Left lung (tissue), 10 donors: ENCODE measurements around the gene FAM221B. TPM values are rescaled to one million over a fixed set of nuclear protein-coding genes. Genes with fewer than 3 reads are reported as not detected.

Source experiments
- ATAC-seq: fragments of 200-7000 bp; cut with Tn5 transposase; one replicate; pipeline ENCODE4 v1.9.1; 2020; ENCODE audit warnings: moderate library complexity
- DNase-seq, 4 donors: peaks; one replicate each; pipeline ENCODE4 v3.0.0-alpha.2; 2013 to 2020
- H3K27ac ChIP-seq, 2 donors: fragments of 200-600 bp; sonication (generic) in 1 of 2; one replicate each; pipeline versions ENCODE4 v1.5.0 to v1.8.0; 2020 to 2021
- H3K27me3 ChIP-seq, 2 donors: fragments of 200-600 bp; sonication (generic) in 1 of 2; one replicate each; pipeline versions ENCODE4 v1.5.0 to v1.8.0; 2020 to 2021
- H3K36me3 ChIP-seq, 2 donors: fragments of 200-600 bp; sonication (generic) in 1 of 2; one replicate each; pipeline versions ENCODE4 v1.5.0 to v1.8.0; 2020 to 2021
- H3K4me1 ChIP-seq, 2 donors: fragments of 200-600 bp; one replicate each; pipeline ENCODE4 v1.8.0; 2021
- H3K4me3 ChIP-seq, 2 donors: fragments of 200-600 bp; sonication (generic) in 1 of 2; one replicate each; pipeline versions ENCODE4 v1.5.0 to v1.8.0; 2020 to 2021; ENCODE audit warnings: mild to moderate bottlenecking in 1 of 2
- H3K9me3 ChIP-seq, 2 donors: fragments of 200-600 bp; sonication (generic) in 1 of 2; one replicate each; pipeline versions ENCODE4 v1.5.0 to v1.8.0; 2020 to 2021
- intact Hi-C, 2 donors: fragments of 100-400 bp; cut with DNase I; formaldehyde crosslinking; loops; one replicate each; pipeline versions ENCODE4 v1.11.2 to v1.14.2; 2022
- polyA plus RNA-seq, 6 donors: library from polyadenylated mRNA; unstranded; fragments of 120-200 nt; gene quantifications; one replicate each; pipeline ENCODE4 v1.2.1, GENCODE V29; 2013; ENCODE audit not compliant: insufficient read length in 6 of 6
- total RNA-seq, 2 donors: library from RNA; stranded (reverse); fragmentation: NEBNext Ultra II Directional; extraction: Animal tissue kit (Norgen Biotek cat#: 25700); gene quantifications; one replicate each; pipeline ENCODE4 v1.2.1, GENCODE V29; 2021
- TF ChIP-seq, protein P1 (sequence below), 2 donors: fragments of 200-600 bp; sonication (generic) in 1 of 2; IDR thresholded peaks; one replicate each; pipeline versions ENCODE4 v1.5.0 to v1.8.0; 2021; ENCODE audit warnings: antibody characterized with exemption in 2 of 2
- donor health status: DM: no; HTN: yes; CAD: no.
- donor health status: DM: no; HTN: no; CAD: no.

FAM221B gene
- total and polyA plus RNA-seq, 8 donors = 0.24 to 0.90 (median 0.39) TPM; not detected in 2

DNA sequence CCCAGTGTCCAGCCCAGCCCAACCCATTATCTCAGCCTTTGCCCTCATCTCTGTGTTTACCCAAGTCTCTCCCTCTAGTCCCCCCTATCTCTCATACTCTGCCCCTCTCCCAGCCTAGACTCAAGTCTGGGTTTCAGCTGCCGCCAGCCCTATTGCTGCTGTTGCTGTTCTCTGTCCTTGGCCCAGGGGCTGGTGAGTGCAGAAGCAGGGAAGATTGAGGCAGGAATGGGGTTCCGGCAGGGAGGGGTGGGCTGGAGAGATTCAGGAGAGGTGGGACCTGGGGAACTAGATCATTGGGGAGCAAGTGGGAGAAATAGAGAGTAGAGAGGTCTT is 1.2 kb upstream of the FAM221B start:
- H3K4me3 ChIP-seq = peak overlapping the region; percentile 57 to 69
- no peak for DNase-seq
- H3K27me3 ChIP-seq = no peaks in the 10 kb centered on the region
- intact Hi-C loops = loop anchor here in 1 of 2 donors (5.0 kb wide), 1 partner anchor 53 kb away; no protein-coding TSS in a partner anchor
- peaks cover 6 to 36% of the 10 kb centered on the region in 2 donors for H3K4me1 ChIP-seq
- H3K9me3 ChIP-seq = no peaks in the 10 kb centered on the region
- TF ChIP-seq, protein P1, sequence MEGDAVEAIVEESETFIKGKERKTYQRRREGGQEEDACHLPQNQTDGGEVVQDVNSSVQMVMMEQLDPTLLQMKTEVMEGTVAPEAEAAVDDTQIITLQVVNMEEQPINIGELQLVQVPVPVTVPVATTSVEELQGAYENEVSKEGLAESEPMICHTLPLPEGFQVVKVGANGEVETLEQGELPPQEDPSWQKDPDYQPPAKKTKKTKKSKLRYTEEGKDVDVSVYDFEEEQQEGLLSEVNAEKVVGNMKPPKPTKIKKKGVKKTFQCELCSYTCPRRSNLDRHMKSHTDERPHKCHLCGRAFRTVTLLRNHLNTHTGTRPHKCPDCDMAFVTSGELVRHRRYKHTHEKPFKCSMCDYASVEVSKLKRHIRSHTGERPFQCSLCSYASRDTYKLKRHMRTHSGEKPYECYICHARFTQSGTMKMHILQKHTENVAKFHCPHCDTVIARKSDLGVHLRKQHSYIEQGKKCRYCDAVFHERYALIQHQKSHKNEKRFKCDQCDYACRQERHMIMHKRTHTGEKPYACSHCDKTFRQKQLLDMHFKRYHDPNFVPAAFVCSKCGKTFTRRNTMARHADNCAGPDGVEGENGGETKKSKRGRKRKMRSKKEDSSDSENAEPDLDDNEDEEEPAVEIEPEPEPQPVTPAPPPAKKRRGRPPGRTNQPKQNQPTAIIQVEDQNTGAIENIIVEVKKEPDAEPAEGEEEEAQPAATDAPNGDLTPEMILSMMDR (IDR thresholded peaks at IDR 0.05) = no peak
- H3K27ac ChIP-seq = peak overlapping the region; percentile 82 to 90
- H3K36me3 ChIP-seq = no peaks in the 10 kb centered on the region
- no peak for ATAC-seq

DNA sequence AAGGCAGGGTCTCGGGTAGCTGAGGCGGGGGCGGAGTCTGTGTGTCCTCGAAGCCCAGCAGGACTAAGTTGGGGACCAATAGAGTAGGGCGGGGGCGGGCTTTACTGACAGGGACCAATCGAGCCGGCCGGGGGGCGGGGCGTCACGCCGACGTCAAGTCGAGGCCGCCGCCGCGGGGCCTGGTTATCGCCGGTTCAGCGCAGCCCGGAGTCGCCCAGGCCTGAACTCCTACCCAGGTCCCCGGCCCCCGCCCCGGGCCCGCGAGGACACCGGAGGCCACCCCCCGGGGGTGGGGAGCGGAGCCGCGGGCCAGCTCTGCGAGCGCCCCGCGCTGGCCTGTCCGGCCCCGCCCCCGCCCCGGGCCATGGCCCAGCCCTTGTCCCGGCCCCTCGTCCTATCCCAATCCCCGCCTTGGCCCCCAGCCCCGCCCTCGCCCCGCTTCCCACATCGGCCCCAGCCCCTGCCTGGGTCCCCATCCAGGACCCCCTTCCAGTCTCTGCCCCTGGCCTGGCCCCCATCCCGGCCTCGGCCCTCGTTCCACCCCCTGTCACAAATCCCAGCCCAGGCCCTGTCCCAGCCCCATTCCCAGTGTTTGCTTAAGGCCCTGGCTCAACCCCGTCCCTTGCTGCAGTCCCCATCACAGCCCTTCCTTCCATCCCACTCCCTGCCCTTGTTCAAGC is 692 bp upstream of the FAM221B start, which contains the start of gene TMEM8B:
Gene TMEM8B (plus strand): TSS at position 145 of the 680 bp plus-strand sequence. CDS start 220 bp downstream, at position 365.
- ATAC-seq = peak; percentile 90
- peak within 1 kb of the TSS; percentile 57 to 69 for H3K4me3 ChIP-seq

DNA sequence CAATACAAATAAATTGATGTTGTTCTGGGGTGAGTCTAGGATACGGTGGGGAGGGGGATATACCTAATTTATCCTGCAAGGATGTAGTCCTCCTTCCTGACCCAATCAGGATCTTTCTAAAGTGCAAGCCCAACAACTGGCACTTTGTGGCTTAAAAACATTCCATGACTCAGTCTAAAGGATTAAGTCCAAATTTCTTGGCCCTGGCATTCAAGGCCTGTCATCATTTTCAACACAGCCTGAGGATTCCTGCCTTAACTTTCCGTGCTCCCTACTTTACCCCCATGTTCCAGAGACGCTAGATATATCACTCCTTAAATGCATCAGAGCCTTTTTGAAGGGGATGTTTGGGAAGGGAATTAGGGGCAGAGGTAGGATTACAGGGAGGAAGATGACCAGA is 1.0 kb downstream of the FAM221B start:
- Histone ChIP-seq H3K4me3 (no peak overlapping the region), H3K27ac (no peak overlapping the region), H3K4me1 (peaks cover 6 to 17% of the 10 kb centered on the region in 2 donors), H3K27me3 (no peaks in the 10 kb centered on the region), H3K9me3 (no peaks in the 10 kb centered on the region), H3K36me3 (no peaks in the 10 kb centered on the region)
- intact Hi-C loops = loop anchor here in 1 of 2 donors (5.0 kb wide), 1 partner anchor 55 kb away; no protein-coding TSS in a partner anchor
- DNase-seq (no peak), ATAC-seq (no peak)
- TF ChIP-seq, protein P1 (IDR thresholded peaks at IDR 0.05) = no peak

More for the DNA sequence above, 692 bp upstream of the FAM221B start, which contains the start of gene TMEM8B:
- H3K27ac ChIP-seq = peak within 1 kb of the TSS; percentile 82 to 90
- TF ChIP-seq, protein P1 (IDR thresholded peaks at IDR 0.05) = no peak
- no peaks in the 10 kb centered on the region for H3K9me3 ChIP-seq
- H3K4me1 ChIP-seq = peaks cover 6 to 31% of the 10 kb centered on the region in 2 donors
- no peaks in the 10 kb centered on the region for H3K36me3 ChIP-seq
- H3K27me3 ChIP-seq = no peaks in the 10 kb centered on the region
- intact Hi-C loops = loop anchor here in 1 of 2 donors (5.0 kb wide), 1 partner anchor 53 kb away; no protein-coding TSS in a partner anchor
- DNase-seq = peak; percentile 94 to 97 (median 96)

DNA sequence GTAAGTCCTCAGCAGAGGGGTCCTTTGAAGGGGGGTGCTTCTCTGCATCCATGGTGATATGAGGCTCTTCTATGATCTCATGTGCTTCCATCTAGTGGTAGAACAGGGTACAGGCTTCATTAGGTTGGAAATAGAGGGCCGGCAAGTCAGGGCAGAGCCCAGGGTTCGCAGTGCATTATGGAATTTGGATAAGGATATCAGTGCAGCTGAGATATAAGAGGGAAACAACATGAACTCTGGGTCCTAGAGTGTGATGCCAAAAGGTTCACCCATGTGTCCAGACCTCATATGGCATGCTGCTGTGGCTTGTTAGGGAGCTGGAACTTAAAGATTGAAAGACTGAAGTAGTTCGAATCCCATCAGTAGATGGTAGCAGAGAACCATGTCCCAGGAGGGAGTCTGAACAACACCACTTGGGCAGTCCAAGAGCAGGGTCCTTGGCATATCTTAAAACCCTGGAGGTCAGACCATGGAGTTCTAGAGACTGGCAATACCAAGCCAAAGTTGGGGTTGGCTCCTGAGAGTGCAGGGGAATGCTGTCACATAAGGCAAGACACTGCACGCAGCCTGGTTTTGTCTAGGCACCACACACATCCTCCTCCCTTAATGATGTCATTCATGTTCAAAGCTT is 2.3 kb downstream of the FAM221B start:
- intact Hi-C loops = loop anchor here in 1 of 2 donors (5.0 kb wide), 1 partner anchor 56 kb away; no protein-coding TSS in a partner anchor
- peak; percentile 69 for ATAC-seq

More for the DNA sequence above, 2.3 kb downstream of the FAM221B start:
- TF ChIP-seq, protein P1 (IDR thresholded peaks at IDR 0.05) = peak; percentile 69 to 86
- H3K4me3 ChIP-seq = no peak overlapping the region
- DNase-seq = peak in 1 of 4 donors; percentile 64
- no peak overlapping the region for H3K27ac ChIP-seq
- H3K27me3 ChIP-seq = no peaks in the 10 kb centered on the region
- H3K36me3 ChIP-seq = no peaks in the 10 kb centered on the region
- peaks cover 6 to 17% of the 10 kb centered on the region in 2 donors for H3K4me1 ChIP-seq
- H3K9me3 ChIP-seq = no peaks in the 10 kb centered on the region
